DOHH2 (cell line): ENCODE measurements around the gene ZIC4.

Experiments
- H3F3A ChIP-seq: fragments of 200-600 bp; sonication (generic), shearing (Covaris generic); 2 replicates; pipeline ENCODE4 v1.6.0; 2016; ENCODE audit warnings: antibody characterized with exemption, mild to moderate bottlenecking; ENCODE audit not compliant: control insufficient read depth, insufficient read depth
- H3K27ac ChIP-seq: fragments of 200-600 bp; sonication (generic); 2 replicates; pipeline ENCODE4 v1.5.1; 2014; ENCODE audit warnings: low read depth, mild to moderate bottlenecking, low read length, moderate library complexity
- H3K27me3 ChIP-seq: fragments of 200-600 bp; sonication (generic); 2 replicates; pipeline ENCODE4 v1.6.1; 2014; ENCODE audit warnings: mild to moderate bottlenecking, low read length, mixed read lengths; ENCODE audit not compliant: control insufficient read depth
- H3K36me3 ChIP-seq: fragments of 200-600 bp; sonication (generic); 2 replicates; pipeline ENCODE4 v1.6.1; 2014; ENCODE audit warnings: mild to moderate bottlenecking, low read length, moderate library complexity, mixed read lengths; ENCODE audit not compliant: control insufficient read depth
- H3K4me1 ChIP-seq: fragments of 200-600 bp; sonication (generic); 2 replicates; pipeline ENCODE4 v1.6.1; 2014; ENCODE audit warnings: mild to moderate bottlenecking, low read length, mixed read lengths; ENCODE audit not compliant: control insufficient read depth
- H3K4me2 ChIP-seq: fragments of 200-600 bp; sonication (generic); 2 replicates; pipeline ENCODE4 v1.6.0; 2014; ENCODE audit warnings: mild to moderate bottlenecking, low read length, moderate library complexity
- H3K4me3 ChIP-seq: fragments of 200-600 bp; sonication (generic); 2 replicates; pipeline ENCODE4 v1.5.1; 2014; ENCODE audit warnings: mild to moderate bottlenecking, low read length, mixed read lengths
- H3K79me2 ChIP-seq: fragments of 200-600 bp; sonication (generic); 2 replicates; pipeline ENCODE4 v1.6.1; 2014; ENCODE audit warnings: mild to moderate bottlenecking, low read length, mixed read lengths; ENCODE audit not compliant: control insufficient read depth
- H3K9me2 ChIP-seq: fragments of 200-600 bp; sonication (generic); replicated peaks from 2 replicates; pipeline ENCODE4 v1.6.1; 2014; ENCODE audit warnings: mild to moderate bottlenecking, low read length, mixed read lengths; ENCODE audit not compliant: control insufficient read depth
- H3K9me3 ChIP-seq: fragments of 200-600 bp; sonication (generic); 2 replicates; pipeline ENCODE4 v1.6.1; 2014; ENCODE audit warnings: antibody characterized with exemption, low read length, mixed read lengths; ENCODE audit not compliant: control insufficient read depth, insufficient read depth
- H4K20me1 ChIP-seq: fragments of 200-600 bp; sonication (generic); 2 replicates; pipeline ENCODE4 v1.6.0; 2014; ENCODE audit warnings: low read depth, mild to moderate bottlenecking, antibody characterized with exemption, low read length, moderate library complexity; ENCODE audit not compliant: control insufficient read depth, insufficient read depth
- EZH2phosphoT487 ChIP-seq: fragments of 200-600 bp; sonication (generic); IDR thresholded peaks from 2 replicates; pipeline ENCODE4 v1.6.1; 2017; ENCODE audit warnings: borderline replicate concordance, mild to moderate bottlenecking, antibody characterized with exemption, low read length, moderate library complexity, mixed read lengths
- TF ChIP-seq, protein P1 (sequence below): fragments of 200-600 bp; sonication (generic); IDR thresholded peaks from one replicate; pipeline ENCODE4 v1.5.1; 2014; ENCODE audit warnings: antibody characterized with exemption, mild to moderate bottlenecking, low read depth, low read length; ENCODE audit not compliant: poor library complexity, severe bottlenecking

Gene ZIC4

DNA sequence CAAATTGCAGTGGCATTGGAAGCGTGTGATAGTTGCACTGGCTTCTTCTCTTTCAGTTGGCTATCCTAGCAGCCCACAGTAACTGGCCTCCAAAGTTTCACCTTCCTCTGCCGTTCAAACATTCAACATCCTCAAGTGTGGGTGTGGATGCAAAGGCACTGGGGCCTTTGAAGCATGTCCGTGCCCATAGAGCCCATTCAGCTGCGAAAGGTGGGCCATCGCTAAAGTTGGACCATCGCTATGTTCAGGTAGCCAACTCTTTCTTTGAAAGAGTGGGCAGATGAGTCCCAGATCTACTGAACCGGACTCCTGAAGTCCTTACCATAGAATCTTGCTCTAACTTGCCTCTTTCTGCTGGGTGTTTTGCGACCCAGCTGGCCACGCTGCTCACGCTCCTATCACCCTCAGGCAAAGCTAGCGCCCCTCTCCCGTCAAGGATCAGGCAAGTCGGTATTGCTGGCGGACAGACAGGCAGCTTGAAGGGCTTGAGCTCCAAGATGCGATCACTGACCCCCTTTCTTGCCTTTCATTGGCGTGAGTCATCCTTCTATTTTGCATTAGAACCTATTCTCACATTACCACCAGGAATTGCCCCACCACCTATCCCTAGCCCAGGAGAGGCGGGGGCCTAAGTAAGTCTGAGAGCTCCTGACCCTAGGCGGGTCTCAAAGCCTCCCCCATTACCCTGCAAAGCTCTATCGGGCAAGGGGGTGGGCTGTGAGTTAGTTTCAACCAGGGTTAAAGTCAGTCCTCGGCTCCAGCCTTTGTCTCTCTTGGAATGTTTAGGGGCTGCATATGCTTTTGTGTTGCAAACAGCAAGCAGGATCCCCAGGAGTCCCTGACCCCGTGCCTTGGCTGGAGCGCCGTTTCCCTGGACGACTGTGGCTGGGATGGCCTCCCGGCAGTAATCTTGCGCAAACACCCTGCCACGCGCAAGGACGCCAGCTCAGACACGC lies 28.7 kb downstream of the ZIC4 start:
- no peak overlapping the region for H3K4me3 ChIP-seq
- H3K79me2 ChIP-seq, result no peaks in the 10 kb centered on the region
- no peaks in the 10 kb centered on the region for H3K4me1 ChIP-seq
- H3K9me3 ChIP-seq, result no peaks in the 10 kb centered on the region; the same call in 1 of the 2 replicates
- TF ChIP-seq EZH2phosphoT487, result no peak
- TF ChIP-seq, protein P1, sequence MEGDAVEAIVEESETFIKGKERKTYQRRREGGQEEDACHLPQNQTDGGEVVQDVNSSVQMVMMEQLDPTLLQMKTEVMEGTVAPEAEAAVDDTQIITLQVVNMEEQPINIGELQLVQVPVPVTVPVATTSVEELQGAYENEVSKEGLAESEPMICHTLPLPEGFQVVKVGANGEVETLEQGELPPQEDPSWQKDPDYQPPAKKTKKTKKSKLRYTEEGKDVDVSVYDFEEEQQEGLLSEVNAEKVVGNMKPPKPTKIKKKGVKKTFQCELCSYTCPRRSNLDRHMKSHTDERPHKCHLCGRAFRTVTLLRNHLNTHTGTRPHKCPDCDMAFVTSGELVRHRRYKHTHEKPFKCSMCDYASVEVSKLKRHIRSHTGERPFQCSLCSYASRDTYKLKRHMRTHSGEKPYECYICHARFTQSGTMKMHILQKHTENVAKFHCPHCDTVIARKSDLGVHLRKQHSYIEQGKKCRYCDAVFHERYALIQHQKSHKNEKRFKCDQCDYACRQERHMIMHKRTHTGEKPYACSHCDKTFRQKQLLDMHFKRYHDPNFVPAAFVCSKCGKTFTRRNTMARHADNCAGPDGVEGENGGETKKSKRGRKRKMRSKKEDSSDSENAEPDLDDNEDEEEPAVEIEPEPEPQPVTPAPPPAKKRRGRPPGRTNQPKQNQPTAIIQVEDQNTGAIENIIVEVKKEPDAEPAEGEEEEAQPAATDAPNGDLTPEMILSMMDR, result no peak
- H3K4me2 ChIP-seq, result no peak overlapping the region
- no peaks in the 10 kb centered on the region for H3K9me2 ChIP-seq
- no peaks in the 10 kb centered on the region for H3K36me3 ChIP-seq
- H3K27ac ChIP-seq, result no peak overlapping the region
- no peaks in the 10 kb centered on the region for H3F3A ChIP-seq
- no peaks in the 10 kb centered on the region for H3K27me3 ChIP-seq
- H4K20me1 ChIP-seq, result no peaks in the 10 kb centered on the region

DNA sequence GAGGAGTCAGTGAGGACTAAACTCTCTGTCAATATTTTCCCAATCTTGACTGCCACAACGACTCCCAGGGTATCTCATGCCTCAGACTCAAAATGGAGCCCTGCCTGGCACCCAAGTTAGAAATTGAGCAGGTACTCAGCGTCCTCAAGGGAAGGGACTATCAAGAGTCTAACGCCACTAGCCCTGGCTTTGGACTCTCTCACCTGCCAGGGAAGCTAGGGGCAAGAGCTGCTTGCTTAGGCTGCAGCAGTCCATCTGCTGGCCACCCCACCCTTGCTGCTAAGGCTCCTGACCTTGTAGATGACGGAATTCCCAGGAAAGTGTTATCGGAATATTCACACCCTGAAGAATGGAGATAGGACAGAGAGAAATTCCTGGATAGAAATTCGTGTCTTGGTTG lies 33.0 kb downstream of the ZIC4 start:
- no peak overlapping the region for H3K4me2 ChIP-seq
- H3F3A ChIP-seq, result no peaks in the 10 kb centered on the region
- no peaks in the 10 kb centered on the region; the same call in 1 of the 2 replicates for H3K9me3 ChIP-seq
- no peaks in the 10 kb centered on the region for H3K27me3 ChIP-seq
- H4K20me1 ChIP-seq, result no peaks in the 10 kb centered on the region
- H3K9me2 ChIP-seq, result no peaks in the 10 kb centered on the region
- H3K4me3 ChIP-seq, result no peak overlapping the region
- no peaks in the 10 kb centered on the region for H3K79me2 ChIP-seq
- no peaks in the 10 kb centered on the region for H3K4me1 ChIP-seq
- no peaks in the 10 kb centered on the region for H3K36me3 ChIP-seq
- no peak overlapping the region for H3K27ac ChIP-seq
- TF ChIP-seq, protein P1, result no peak
- TF ChIP-seq EZH2phosphoT487, result no peak

DNA sequence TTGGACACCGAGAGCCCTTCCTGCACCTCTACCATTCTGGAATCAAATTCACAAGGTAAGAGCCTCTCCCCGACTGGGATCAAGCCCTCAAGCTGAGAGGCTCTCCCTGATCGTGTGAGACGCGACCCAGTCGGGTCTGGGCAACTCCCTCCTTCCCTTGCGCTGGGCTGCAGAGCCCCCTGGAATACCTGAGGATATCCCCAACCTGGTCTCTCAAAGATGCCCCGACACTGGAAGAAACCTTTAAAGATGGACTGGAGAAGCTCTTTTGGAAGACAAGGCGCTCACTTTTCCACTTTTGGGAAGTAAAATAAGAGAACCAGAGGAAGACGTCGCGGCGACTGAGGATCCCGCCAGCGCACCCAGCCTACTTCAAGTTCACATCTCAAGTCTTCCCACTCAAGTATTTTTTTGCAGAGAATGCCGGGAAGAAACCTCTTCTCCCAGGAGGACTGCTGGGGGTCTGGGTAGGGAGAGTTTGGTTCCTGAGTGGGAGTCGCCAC lies 33.8 kb downstream of the ZIC4 start:
- Histone ChIP-seq H3K4me2 (no peak overlapping the region), H3K36me3 (no peaks in the 10 kb centered on the region), H3K27me3 (no peaks in the 10 kb centered on the region), H4K20me1 (no peaks in the 10 kb centered on the region), H3F3A (no peaks in the 10 kb centered on the region), H3K4me3 (no peak overlapping the region), H3K9me3 (no peaks in the 10 kb centered on the region; the same call in 1 of the 2 replicates), H3K4me1 (no peaks in the 10 kb centered on the region), H3K9me2 (no peaks in the 10 kb centered on the region), H3K79me2 (no peaks in the 10 kb centered on the region), H3K27ac (no peak overlapping the region)
- TF ChIP-seq, protein P1, result no peak
- TF ChIP-seq EZH2phosphoT487, result no peak
